K562 (cell line): Measurements from ENCODE around the gene UBE2O. TPM values are rescaled to one million over a fixed set of nuclear protein-coding genes. Genes with fewer than 3 reads are reported as not detected.

Experiments used
- CREM ChIP-seq: IDR thresholded peaks from 2 replicates; pipeline ENCODE4 v1.6.1; 2014; ENCODE audit warnings: antibody characterized with exemption, low read depth
- CSDE1 ChIP-seq, 2 experiments: fragments of 450-650 bp; IDR thresholded peaks; 2 replicates each; pipeline ENCODE4 v1.6.1; 2016; ENCODE audit warnings: mild to moderate bottlenecking in 1 of 2
- ESRRA ChIP-seq: fragments of 450-650 bp; IDR thresholded peaks from 2 replicates; pipeline ENCODE4 v1.6.1; 2014; ENCODE audit warnings: low read depth, mild to moderate bottlenecking, moderate library complexity, borderline replicate concordance
- ETV1 ChIP-seq: fragments of 450-650 bp; conservative IDR thresholded peaks from 2 replicates; pipeline ENCODE4 v1.6.1; 2016; ENCODE audit warnings: missing genetic modification characterization, control low read depth, low read depth, missing compliant biosample characterization
- KAT2B ChIP-seq: IDR thresholded peaks from one replicate; pipeline ENCODE4 v1.6.1; 2012; ENCODE audit warnings: low read depth, mild to moderate bottlenecking, control low read depth, inconsistent platforms, low read length, moderate library complexity
- MAFK ChIP-seq: IDR thresholded peaks from 2 replicates; pipeline ENCODE4 v1.6.1; 2011; ENCODE audit warnings: low read length, improper control_type of control experiment
- MBD2 ChIP-seq: sonication (generic); IDR thresholded peaks from 2 replicates; pipeline ENCODE4 v1.6.1; 2016; ENCODE audit warnings: low read depth, borderline replicate concordance
- MNT ChIP-seq, 2 experiments: fragments of 450-650 bp; conservative IDR thresholded peaks; 2 replicates each; pipeline ENCODE4 v1.6.1; 2017; ENCODE audit warnings: mild to moderate bottlenecking in 2 of 2, moderate library complexity in 2 of 2
- NCOR1 ChIP-seq: fragments of 450-650 bp; IDR thresholded peaks from 2 replicates; pipeline ENCODE4 v1.6.1; 2016; ENCODE audit warnings: mild to moderate bottlenecking, moderate library complexity
- OTX1 ChIP-seq: fragments of 450-650 bp; formaldehyde crosslinking; IDR thresholded peaks from 2 replicates; pipeline ENCODE4 v1.4.0; 2022; ENCODE audit warnings: mild to moderate bottlenecking
- PYGO2 ChIP-seq: fragments of 450-650 bp; IDR thresholded peaks from 2 replicates; pipeline ENCODE4 v1.6.1; 2016; ENCODE audit warnings: mild to moderate bottlenecking, missing genetic modification characterization, moderate library complexity, missing compliant biosample characterization
- SFPQ ChIP-seq: fragments of 200-400 bp; formaldehyde crosslinking; IDR thresholded peaks from 2 replicates; pipeline ENCODE4 v1.6.1; 2017; ENCODE audit warnings: mild to moderate bottlenecking, low read depth, low read length, moderate library complexity
- SMAD1 ChIP-seq: fragments of 150-350 bp; IDR thresholded peaks from 2 replicates; pipeline ENCODE4 v1.6.1; 2014; ENCODE audit warnings: low read length, low read depth; ENCODE audit not compliant: partially characterized antibody
- ZBTB11 ChIP-seq, 3 experiments: fragments of 200-800 bp in 1 of 3; fragments of 250-450 bp in 1 of 3; fragments of 450-650 bp in 1 of 3; sonication (Bioruptor Pico) in 1 of 3; sonication (Bioruptor generic) in 1 of 3; formaldehyde crosslinking in 1 of 3; IDR thresholded peaks; 2 replicates each; pipeline versions ENCODE4 v1.6.1 to v1.8.0; 2016 to 2022; ENCODE audit warnings: mild to moderate bottlenecking in 2 of 3, missing genetic modification characterization in 2 of 3, missing compliant biosample characterization in 1 of 3, moderate library complexity in 1 of 3
- ZKSCAN8 ChIP-seq: fragments of 200-800 bp; sonication (Bioruptor generic); IDR thresholded peaks from 2 replicates; pipeline ENCODE4 v1.6.1; 2016; ENCODE audit warnings: missing genetic modification characterization, missing compliant biosample characterization
- ZNF324 ChIP-seq: fragments of 250-450 bp; sonication (Bioruptor Pico); IDR thresholded peaks from 2 replicates; pipeline ENCODE4 v1.4.0; 2020; ENCODE audit warnings: mild to moderate bottlenecking
- ZNF444 ChIP-seq: fragments of 250-450 bp; sonication (Bioruptor Pico); IDR thresholded peaks from 2 replicates; pipeline ENCODE4 v1.4.0; 2020; ENCODE audit warnings: mild to moderate bottlenecking, moderate library complexity
- ZNF639 ChIP-seq, 2 experiments: fragments of 200-800 bp in 1 of 2; sonication (Bioruptor generic) in 1 of 2; sonication (generic) in 1 of 2; formaldehyde crosslinking in 1 of 2; IDR thresholded peaks in 1 of 2; conservative IDR thresholded peaks in 1 of 2; 2 replicates each; pipeline versions ENCODE4 v1.5.0 to v1.6.1; 2016 to 2020; ENCODE audit warnings: missing compliant biosample characterization in 1 of 2, missing genetic modification characterization in 1 of 2, missing genetic modification reagents in 1 of 2
- polyA plus RNA-seq, 8 experiments: library from polyadenylated mRNA; depleted of rRNA in 4 of 8; stranded (reverse) in 5 of 8; unstranded in 3 of 8; fragments of >200 nt; fragmentation: Nextera tagmentation in 2 of 8; fragmentation: Illumina TruSeq in 1 of 8; extraction: Ambion mirVana in 2 of 8; extraction: Trizol in 1 of 8; gene quantifications; 2 replicates each; pipeline versions ENCODE4 v1.2.1 to v1.2.3, GENCODE V29; 2011 to 2014; ENCODE audit warnings: inconsistent platforms in 1 of 8, missing spikeins in 1 of 8
- total RNA-seq, 7 experiments: library from RNA; depleted of rRNA in 6 of 7; stranded (reverse); fragments of >200 nt in 6 of 7; fragmentation: Illumina TruSeq in 2 of 7; extraction: Trizol in 2 of 7; gene quantifications; 2 replicates each; pipeline versions ENCODE4 v1.2.1 to v1.2.3, GENCODE V29; 2011 to 2021; ENCODE audit warnings: low replicate concordance in 1 of 7

The UBE2O gene
- total and polyA plus RNA-seq, 9 of the 15 experiments (the other 6 are each of a cell fraction or from before 2014, with no cell fraction given): 1.6 to 39.7 (median 13.3) TPM

GRCh38 chr17:76405967-76406647, 46.8 kb downstream of the UBE2O start (continued):
- TF ChIP-seq MNT (conservative IDR thresholded peaks at IDR 0.05) (peak; percentile 70 to 92), PYGO2 (peak; percentile 90), ETV1 (peak; percentile 91), SMAD1 (peak; percentile 98), ZKSCAN8 (peak; percentile 92), KAT2B (no peak), ZNF324 (CRISPR knock-in tag) (0 out of 2 replicates have a peak, but pooled peaks have one; percentile 66), CSDE1 (IDR thresholded peaks at IDR 0.05) (0 out of 4 replicates have a peak, but pooled peaks of 1 of the 2 experiments have one; percentile 38), NCOR1 (peak; percentile 99), MBD2 (peak; percentile 86), ZNF639 (CRISPR knock-in tag; conservative IDR thresholded peaks at IDR 0.05 in 1 of 2, IDR thresholded peaks at IDR 0.05 in 1 of 2) (peak in 1 of 2 experiments; percentile 96; a peak in 2 of 4 replicates), ZNF444 (CRISPR knock-in tag) (peak; percentile 63; the same call in 1 of the 2 replicates), CREM (peak; percentile 73), ZBTB11 (CRISPR knock-in tag; IDR thresholded peaks at IDR 0.05) (peak in 1 of 3 experiments; percentile 90; a peak in 2 of 6 replicates), SFPQ (no peak), MAFK (0 out of 2 replicates have a peak, but pooled peaks have one; percentile 22), OTX1 (CRISPR knock-in tag) (peak; percentile 95), ESRRA (peak; percentile 98)
